ENCODE data around the gene BTBD8. TPM values are rescaled to one million over a fixed set of nuclear protein-coding genes. Genes with fewer than 3 reads are reported as not detected.
"Not testable (repeated sequence)": the region's sequence is repeated elsewhere in the genome, so short reads cannot be mapped to it uniquely, and the experiment has no call there.

BTBD8 gene
- total RNA-seq, 2 experiments from 2014 or later: 1.5 to 1.6 TPM

- DNase-seq: no peak
- Mint-ChIP-seq H3K4me1 (ENCODE audit: low read depth) (no peaks in the 10 kb centered on the region), H3K27me3 (ENCODE audit: low read depth) (peaks cover 4% of the 10 kb centered on the region), H3K9me3 (ENCODE audit: insufficient read depth) (no peaks in the 10 kb centered on the region), H3K27ac (no peak overlapping the region), H3K36me3 (ENCODE audit: low read depth) (no peaks in the 10 kb centered on the region), H3K4me3 (no peak overlapping the region)
- CTCF ChIA-PET: no interaction called here
- ATAC-seq: no peak
- POLR2A ChIA-PET: no interaction called here
These were observed 9.3 kb upstream of the BTBD8 start for GRCh38 chr1:92070892-92071291.

GRCh38 chr1:92074446-92074845 lies 5.7 kb upstream of the BTBD8 start:
- ATAC-seq; H3K9me3 Mint-ChIP-seq (ENCODE audit: insufficient read depth); H3K36me3 Mint-ChIP-seq (ENCODE audit: low read depth); H3K27me3 Mint-ChIP-seq (ENCODE audit: low read depth); CTCF ChIA-PET; H3K27ac Mint-ChIP-seq; POLR2A ChIA-PET; H3K4me3 Mint-ChIP-seq; DNase-seq; H3K4me1 Mint-ChIP-seq (ENCODE audit: low read depth): not testable (repeated sequence)

GRCh38 chr1:92075311-92075710 lies 4.8 kb upstream of the BTBD8 start, which contains the start of gene SETSIP:
Gene SETSIP (minus strand): TSS chr1:92075411. CDS start chr1:92075411, 0 bp downstream.
- Mint-ChIP-seq H3K27ac (no peak within 1 kb of the TSS), H3K4me1 (ENCODE audit: low read depth) (peaks cover 6% of the 10 kb centered on the region), H3K4me3 (no peak within 1 kb of the TSS), H3K36me3 (ENCODE audit: low read depth) (no peaks in the 10 kb centered on the region), H3K27me3 (ENCODE audit: low read depth) (peaks cover 4% of the 10 kb centered on the region), H3K9me3 (ENCODE audit: insufficient read depth) (no peaks in the 10 kb centered on the region)
- CTCF ChIA-PET: no interaction called here
- DNase-seq (no peak), ATAC-seq (no peak)
- POLR2A ChIA-PET: no interaction called here

- ChIA-PET POLR2A (no interaction called here), CTCF (no interaction called here)
- no peak overlapping the region for H3K27ac Mint-ChIP-seq
- no peaks in the 10 kb centered on the region for H3K36me3 Mint-ChIP-seq (ENCODE audit: low read depth)
- H3K27me3 Mint-ChIP-seq (ENCODE audit: low read depth): peaks cover 4% of the 10 kb centered on the region
- no peak for ATAC-seq
- H3K4me1 Mint-ChIP-seq (ENCODE audit: low read depth): peaks cover 9% of the 10 kb centered on the region
- no peak for DNase-seq
- no peaks in the 10 kb centered on the region for H3K9me3 Mint-ChIP-seq (ENCODE audit: insufficient read depth)
- no peak overlapping the region for H3K4me3 Mint-ChIP-seq
These were observed 3.8 kb upstream of the BTBD8 start for GRCh38 chr1:92076363-92076762.

GRCh38 chr1:92078077-92078476 lies 2.1 kb upstream of the BTBD8 start:
- H3K36me3 Mint-ChIP-seq (ENCODE audit: low read depth); H3K27me3 Mint-ChIP-seq (ENCODE audit: low read depth); DNase-seq; CTCF ChIA-PET; POLR2A ChIA-PET; H3K27ac Mint-ChIP-seq; H3K9me3 Mint-ChIP-seq (ENCODE audit: insufficient read depth); ATAC-seq; H3K4me3 Mint-ChIP-seq: not testable (repeated sequence)
- H3K4me1 Mint-ChIP-seq (ENCODE audit: low read depth): peaks cover 12% of the 10 kb centered on the region

GRCh38 chr1:92079441-92079840 lies 704 bp upstream of the BTBD8 start:
- Mint-ChIP-seq H3K4me1 (ENCODE audit: low read depth) (peaks cover 12% of the 10 kb centered on the region), H3K9me3 (ENCODE audit: insufficient read depth) (no peaks in the 10 kb centered on the region), H3K4me3 (peak overlapping the region; percentile 96), H3K36me3 (ENCODE audit: low read depth) (no peaks in the 10 kb centered on the region), H3K27me3 (ENCODE audit: low read depth) (peaks cover 2% of the 10 kb centered on the region), H3K27ac (no peak overlapping the region)
- CTCF ChIA-PET: no interaction called here
- ATAC-seq (no peak), DNase-seq (no peak)
- POLR2A ChIA-PET: no interaction called here

- Mint-ChIP-seq H3K4me1 (ENCODE audit: low read depth) (peaks cover 12% of the 10 kb centered on the region), H3K27ac (no peak overlapping the region), H3K4me3 (peak overlapping the region; percentile 96), H3K9me3 (ENCODE audit: insufficient read depth) (peaks cover 5% of the 10 kb centered on the region), H3K27me3 (ENCODE audit: low read depth) (no peaks in the 10 kb centered on the region), H3K36me3 (ENCODE audit: low read depth) (no peaks in the 10 kb centered on the region)
- DNase-seq (no peak), ATAC-seq (no peak)
- ChIA-PET CTCF (interaction anchor here (0.7 to 1.4 kb wide), 6 partner anchors 18 to 737 kb away, joined by 3 to 10 read pairs (median 4); no protein-coding TSS in a partner anchor), POLR2A (interaction anchor here (0.5 to 0.7 kb wide), 3 partner anchors 111 to 405 kb away, joined by 3 read pairs; no protein-coding TSS in a partner anchor)
These were observed 886 bp downstream of the BTBD8 start for GRCh38 chr1:92081031-92081430.

GRCh38 chr1:92084651-92085050 lies 4.5 kb downstream of the BTBD8 start:
- Mint-ChIP-seq H3K9me3 (ENCODE audit: insufficient read depth) (peaks cover 6% of the 10 kb centered on the region), H3K27ac (no peak overlapping the region), H3K4me3 (no peak overlapping the region), H3K36me3 (ENCODE audit: low read depth) (no peaks in the 10 kb centered on the region), H3K4me1 (ENCODE audit: low read depth) (peaks cover 12% of the 10 kb centered on the region), H3K27me3 (ENCODE audit: low read depth) (no peaks in the 10 kb centered on the region)
- ChIA-PET CTCF (no interaction called here), POLR2A (no interaction called here)
- no peak for ATAC-seq
- no peak for DNase-seq

GRCh38 chr1:92085727-92086126 lies 5.6 kb downstream of the BTBD8 start:
- H3K9me3 Mint-ChIP-seq (ENCODE audit: insufficient read depth): peaks cover 6% of the 10 kb centered on the region

GRCh38 chr1:92087542-92087941 lies 7.4 kb downstream of the BTBD8 start:
- no peak for ATAC-seq
- peaks cover 6% of the 10 kb centered on the region for H3K9me3 Mint-ChIP-seq (ENCODE audit: insufficient read depth)
- CTCF ChIA-PET: no interaction called here
- H3K27ac Mint-ChIP-seq: no peak overlapping the region
- POLR2A ChIA-PET: no interaction called here
- H3K4me1 Mint-ChIP-seq (ENCODE audit: low read depth): no peaks in the 10 kb centered on the region
- no peak overlapping the region for H3K4me3 Mint-ChIP-seq
- no peaks in the 10 kb centered on the region for H3K27me3 Mint-ChIP-seq (ENCODE audit: low read depth)
- no peaks in the 10 kb centered on the region for H3K36me3 Mint-ChIP-seq (ENCODE audit: low read depth)
- DNase-seq: no peak

More at GRCh38 chr1:92085727-92086126, 5.6 kb downstream of the BTBD8 start:
- Mint-ChIP-seq H3K36me3 (ENCODE audit: low read depth) (no peaks in the 10 kb centered on the region), H3K4me1 (ENCODE audit: low read depth) (peaks cover 6% of the 10 kb centered on the region), H3K27me3 (ENCODE audit: low read depth) (no peaks in the 10 kb centered on the region), H3K27ac (no peak overlapping the region), H3K4me3 (no peak overlapping the region)
- ChIA-PET CTCF (no interaction called here), POLR2A (no interaction called here)
- no peak for ATAC-seq
- DNase-seq: no peak

- ChIA-PET POLR2A (no interaction called here), CTCF (no interaction called here)
- H3K27ac Mint-ChIP-seq: no peak overlapping the region
These were observed 11.5 kb downstream of the BTBD8 start for GRCh38 chr1:92091625-92092024.

GRCh38 chr1:92094090-92094489 lies 13.9 kb downstream of the BTBD8 start:
- POLR2A ChIA-PET: interaction anchor here (0.9 kb wide), 1 partner anchor 11 kb away, joined by 3 read pairs; no protein-coding TSS in a partner anchor
- H3K36me3 Mint-ChIP-seq (ENCODE audit: low read depth): no peaks in the 10 kb centered on the region
- no peaks in the 10 kb centered on the region for H3K4me1 Mint-ChIP-seq (ENCODE audit: low read depth)
- DNase-seq (no peak), ATAC-seq (no peak)
- CTCF ChIA-PET: no interaction called here
- no peaks in the 10 kb centered on the region for H3K9me3 Mint-ChIP-seq (ENCODE audit: insufficient read depth)
- no peaks in the 10 kb centered on the region for H3K27me3 Mint-ChIP-seq (ENCODE audit: low read depth)
- H3K4me3 Mint-ChIP-seq: no peak overlapping the region
- H3K27ac Mint-ChIP-seq: no peak overlapping the region

More at GRCh38 chr1:92091625-92092024, 11.5 kb downstream of the BTBD8 start:
- Mint-ChIP-seq H3K9me3 (ENCODE audit: insufficient read depth) (no peaks in the 10 kb centered on the region), H3K4me3 (no peak overlapping the region), H3K36me3 (ENCODE audit: low read depth) (no peaks in the 10 kb centered on the region), H3K4me1 (ENCODE audit: low read depth) (no peaks in the 10 kb centered on the region), H3K27me3 (ENCODE audit: low read depth) (no peaks in the 10 kb centered on the region)
- DNase-seq (no peak), ATAC-seq (no peak)

- Mint-ChIP-seq H3K9me3 (ENCODE audit: insufficient read depth) (no peaks in the 10 kb centered on the region), H3K36me3 (ENCODE audit: low read depth) (no peaks in the 10 kb centered on the region), H3K27me3 (ENCODE audit: low read depth) (no peaks in the 10 kb centered on the region), H3K4me1 (ENCODE audit: low read depth) (no peaks in the 10 kb centered on the region), H3K4me3 (no peak overlapping the region), H3K27ac (no peak overlapping the region)
- DNase-seq (no peak), ATAC-seq (no peak)
- ChIA-PET CTCF (no interaction called here), POLR2A (interaction anchor here (0.9 kb wide), 1 partner anchor 11 kb away, joined by 3 read pairs; no protein-coding TSS in a partner anchor)
These were observed 14.4 kb downstream of the BTBD8 start for GRCh38 chr1:92094595-92094994.
